ENCODE results near the gene SNX1. TPM values are rescaled to one million over a fixed set of nuclear protein-coding genes. Genes with fewer than 3 reads are reported as not detected.

SNX1 gene
- total RNA-seq, 4 donors from 2014 or later = 112 to 125 (median 118) TPM

- TF ChIP-seq, protein P1, sequence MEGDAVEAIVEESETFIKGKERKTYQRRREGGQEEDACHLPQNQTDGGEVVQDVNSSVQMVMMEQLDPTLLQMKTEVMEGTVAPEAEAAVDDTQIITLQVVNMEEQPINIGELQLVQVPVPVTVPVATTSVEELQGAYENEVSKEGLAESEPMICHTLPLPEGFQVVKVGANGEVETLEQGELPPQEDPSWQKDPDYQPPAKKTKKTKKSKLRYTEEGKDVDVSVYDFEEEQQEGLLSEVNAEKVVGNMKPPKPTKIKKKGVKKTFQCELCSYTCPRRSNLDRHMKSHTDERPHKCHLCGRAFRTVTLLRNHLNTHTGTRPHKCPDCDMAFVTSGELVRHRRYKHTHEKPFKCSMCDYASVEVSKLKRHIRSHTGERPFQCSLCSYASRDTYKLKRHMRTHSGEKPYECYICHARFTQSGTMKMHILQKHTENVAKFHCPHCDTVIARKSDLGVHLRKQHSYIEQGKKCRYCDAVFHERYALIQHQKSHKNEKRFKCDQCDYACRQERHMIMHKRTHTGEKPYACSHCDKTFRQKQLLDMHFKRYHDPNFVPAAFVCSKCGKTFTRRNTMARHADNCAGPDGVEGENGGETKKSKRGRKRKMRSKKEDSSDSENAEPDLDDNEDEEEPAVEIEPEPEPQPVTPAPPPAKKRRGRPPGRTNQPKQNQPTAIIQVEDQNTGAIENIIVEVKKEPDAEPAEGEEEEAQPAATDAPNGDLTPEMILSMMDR (IDR thresholded peaks at IDR 0.05; ENCODE audit: low read depth) = no peak
Measured at GRCh38 chr15:64146520-64146884, 50.7 kb downstream of the SNX1 start.

GRCh38 chr15:64146885-64147681 is 51.3 kb downstream of the SNX1 start:
- TF ChIP-seq, protein P1 (IDR thresholded peaks at IDR 0.05; ENCODE audit: low read depth) = no peak

GRCh38 chr15:64148168-64148567 is 52.4 kb downstream of the SNX1 start:
- TF ChIP-seq, protein P1 (IDR thresholded peaks at IDR 0.05; ENCODE audit: low read depth) = no peak

- TF ChIP-seq, protein P1 (IDR thresholded peaks at IDR 0.05; ENCODE audit: low read depth) = no peak
Measured at GRCh38 chr15:64148581-64148980, 52.8 kb downstream of the SNX1 start.

GRCh38 chr15:64149424-64149823 is 53.6 kb downstream of the SNX1 start:
- TF ChIP-seq, protein P1 (IDR thresholded peaks at IDR 0.05; ENCODE audit: low read depth) = no peak

DNA sequence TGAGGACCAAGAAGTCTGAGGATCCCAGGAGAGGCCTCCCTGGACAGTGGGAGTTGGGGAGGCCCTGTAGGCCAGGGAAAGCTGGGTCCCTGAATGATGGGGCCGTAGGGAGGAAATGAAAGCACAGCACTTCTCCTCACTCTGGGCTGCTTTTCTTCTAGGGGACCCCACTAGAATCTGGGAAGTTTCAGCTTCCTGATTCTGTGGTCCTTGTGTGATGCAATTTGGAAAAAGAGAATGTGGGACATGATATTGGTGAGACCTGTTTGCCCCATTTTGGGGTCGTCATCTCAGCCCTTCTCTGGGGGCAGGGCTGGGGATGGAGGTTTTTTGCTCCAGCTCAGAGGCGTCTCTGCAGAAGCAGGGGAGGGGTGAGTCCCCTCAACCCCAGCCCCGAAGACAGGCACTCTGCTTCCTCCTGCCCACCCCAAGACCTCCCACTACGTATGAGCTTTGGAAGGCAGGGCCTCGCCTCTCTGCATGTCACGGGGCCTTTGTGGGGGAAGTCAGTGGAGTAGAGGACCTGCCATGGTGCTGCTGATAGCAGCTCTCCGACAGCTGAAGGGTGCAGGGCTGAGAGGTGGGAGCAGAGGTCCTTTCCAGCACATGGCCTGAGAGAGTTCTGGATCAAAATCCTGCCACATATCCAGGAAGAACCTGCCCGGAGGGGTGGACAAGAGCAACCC is 54.3 kb downstream of the SNX1 start:
- TF ChIP-seq, protein P1 (IDR thresholded peaks at IDR 0.05; ENCODE audit: low read depth) = no peak

DNA sequence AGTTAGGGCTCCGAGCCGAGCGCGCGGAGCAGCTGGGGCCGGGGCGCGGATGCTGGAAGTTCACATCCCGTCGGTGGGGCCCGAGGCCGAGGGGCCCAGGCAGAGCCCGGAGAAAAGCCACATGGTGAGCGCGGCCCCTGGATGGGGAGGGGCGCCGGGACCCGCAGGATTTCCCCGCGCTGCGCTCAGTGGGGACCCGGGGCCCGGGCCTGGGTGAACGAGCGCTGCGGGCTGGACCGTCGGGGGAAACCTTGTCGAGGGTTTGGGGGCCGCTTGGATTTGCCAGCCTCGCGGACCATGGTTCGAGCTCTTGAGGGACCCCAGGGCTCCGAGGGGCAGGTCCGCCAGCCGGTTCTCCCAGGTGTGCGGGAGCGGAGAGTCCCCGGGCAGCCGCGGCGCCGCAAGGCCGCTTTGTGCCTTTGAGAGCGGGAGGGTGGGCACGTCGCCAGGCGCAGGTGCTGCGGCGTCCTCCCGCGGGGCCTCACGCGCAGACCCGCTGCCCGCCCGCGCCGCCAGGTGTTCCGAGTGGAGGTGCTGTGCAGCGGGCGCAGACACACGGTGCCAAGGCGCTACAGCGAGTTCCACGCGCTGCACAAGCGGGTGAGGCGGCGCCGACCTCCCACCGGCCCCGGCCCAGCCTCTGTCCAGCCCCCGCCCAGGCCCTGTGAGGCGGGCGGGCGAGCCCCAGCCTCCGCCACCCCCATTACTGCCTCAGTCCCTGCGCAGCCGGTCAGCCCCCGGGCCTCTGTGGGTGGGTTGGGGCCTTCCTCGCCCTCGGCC is 56.1 kb downstream of the SNX1 start, which contains the start of gene SNX22:
Gene SNX22, plus strand, starts transcription at position 5 of the 780 bp plus-strand sequence. Its CDS starts 45 bp downstream, at position 50.
- TF ChIP-seq, protein P1 (IDR thresholded peaks at IDR 0.05; ENCODE audit: low read depth) = no peak

Data from subcutaneous adipose tissue (tissue), 4 donors.